HG03469 (cell line): ENCODE results near the gene IKZF1.

Experiments used
- ATAC-seq: cut with Tn5 transposase; IDR thresholded peaks from one replicate; pipeline ENCODE4 v1.9.1; 2021; ENCODE audit warnings: mild to moderate bottlenecking, moderate library complexity, moderate number of reproducible peaks; ENCODE audit not compliant: unreplicated experiment

IKZF1 gene

GRCh38 chr7:50282813-50283605 lies 21.5 kb upstream of the IKZF1 start:
- ATAC-seq: no peak

- no peak for ATAC-seq
These were observed 20.8 kb upstream of the IKZF1 start for GRCh38 chr7:50283731-50284130.

- no peak for ATAC-seq
These were observed 20.2 kb upstream of the IKZF1 start for GRCh38 chr7:50284296-50284695.

- ATAC-seq: no peak
These were observed 19.2 kb upstream of the IKZF1 start for GRCh38 chr7:50285269-50285668.

- ATAC-seq: no peak
These were observed 17.4 kb upstream of the IKZF1 start for GRCh38 chr7:50287129-50287528.

GRCh38 chr7:50292165-50292757 lies 12.3 kb upstream of the IKZF1 start:
- ATAC-seq: no peak

GRCh38 chr7:50292763-50293162 lies 11.8 kb upstream of the IKZF1 start:
- no peak for ATAC-seq

GRCh38 chr7:50293509-50294179 lies 10.9 kb upstream of the IKZF1 start:
- ATAC-seq: peak; percentile 61

GRCh38 chr7:50295133-50295532 lies 9.4 kb upstream of the IKZF1 start:
- no peak for ATAC-seq

- ATAC-seq: no peak
These were observed 7.7 kb upstream of the IKZF1 start for GRCh38 chr7:50296799-50297198.

- no peak for ATAC-seq
These were observed 5.5 kb upstream of the IKZF1 start for GRCh38 chr7:50298811-50299562.

- no peak for ATAC-seq
These were observed 4.2 kb upstream of the IKZF1 start for GRCh38 chr7:50300336-50300735.

- no peak for ATAC-seq
These were observed 1.8 kb upstream of the IKZF1 start for GRCh38 chr7:50302486-50303334.

- ATAC-seq: no peak
These were observed 984 bp upstream of the IKZF1 start for GRCh38 chr7:50303335-50304128.

GRCh38 chr7:50304911-50305582 lies 531 bp downstream of the IKZF1 start:
- peak; percentile 30 for ATAC-seq

- no peak for ATAC-seq
These were observed 1.3 kb downstream of the IKZF1 start for GRCh38 chr7:50305583-50306493.

- no peak for ATAC-seq
These were observed 2.2 kb downstream of the IKZF1 start for GRCh38 chr7:50306494-50307367.
